HCT116 (cell line): Measurements from ENCODE around the gene RENBP. TPM values are rescaled to one million over a fixed set of nuclear protein-coding genes. Genes with fewer than 3 reads are reported as not detected.

Experiments used
- ATAC-seq: fragments of 200-7000 bp; cut with Tn5 transposase; 2 replicates; pipeline ENCODE4 v1.9.1; 2020; ENCODE audit warnings: mild to moderate bottlenecking, moderate library complexity
- BruUV-seq: library from RNA; stranded (reverse); fragments of 400-500 nt; replicated peaks from 2 replicates; lab custom pipeline; 2021; lab: Mats Ljungman, UMichigan
- CTCF ChIA-PET: fragments of 300-600 bp; sonication (Branson Sonifier 250); formaldehyde crosslinking; loops from one replicate; lab custom pipeline; 2021; ENCODE audit warnings: antibody characterized with exemption; lab: Charles Lee
- POLR2A ChIA-PET: fragments of 300-600, 350-600 bp; sonication (Branson Sonifier 250); formaldehyde crosslinking; loops from one replicate; lab custom pipeline; 2021; ENCODE audit warnings: antibody characterized with exemption; lab: Charles Lee
- RAD21 ChIA-PET, 2 experiments: fragments of 300-600 bp; sonication (Branson Sonifier 250); formaldehyde crosslinking; loops; one replicate each; lab custom pipeline; 2023; ENCODE audit warnings: low total read pairs in 2 of 2; ENCODE audit not compliant: uncharacterized antibody in 2 of 2, unreplicated experiment in 2 of 2, low non-redundant PET in 1 of 2; lab: Charles Lee
- DNase-seq: peaks from one replicate; pipeline ENCODE4 v3.0.0-alpha.2; 2010; ENCODE audit warnings: low read depth, low spot score
- H2AFZ ChIP-seq: fragments of 200-600 bp; shearing (Covaris generic), sonication (generic); 2 replicates; pipeline ENCODE4 v1.6.1; 2017; ENCODE audit warnings: low read depth, mixed run types, mixed read lengths, antibody characterized with exemption, low read length; ENCODE audit not compliant: poor library complexity, severe bottlenecking
- H3K27ac ChIP-seq: 2 replicates; pipeline ENCODE4 v1.5.1; 2012; ENCODE audit warnings: low read depth, low read length
- H3K27me3 ChIP-seq: fragments of 200-600 bp; sonication (generic); 2 replicates; pipeline ENCODE4 v1.6.1; 2016; ENCODE audit warnings: mixed run types, low read length, mixed read lengths; ENCODE audit not compliant: insufficient read depth
- H3K36me3 ChIP-seq, 2 experiments: fragments of 200-500 bp in 1 of 2; fragments of 200-600 bp in 1 of 2; sonication (Bioruptor generic) in 1 of 2; sonication (generic) in 1 of 2; 2 replicates each; pipeline versions ENCODE4 v1.5.1 to v1.6.1; 2014 to 2016; ENCODE audit warnings: low read length in 2 of 2, inconsistent platforms in 1 of 2, mixed read lengths in 1 of 2, mixed run types in 1 of 2; ENCODE audit not compliant: insufficient read depth in 2 of 2, control insufficient read depth in 1 of 2
- H3K4me1 ChIP-seq, 2 experiments: fragments of 200-600 bp in 1 of 2; sonication (generic) in 1 of 2; 2 replicates each; pipeline versions ENCODE4 v1.5.1 to v1.6.1; 2012 to 2017; ENCODE audit warnings: low read length in 2 of 2, inconsistent platforms in 1 of 2, mild to moderate bottlenecking in 1 of 2, mixed read lengths in 1 of 2, mixed run types in 1 of 2, moderate library complexity in 1 of 2; ENCODE audit not compliant: insufficient read depth in 2 of 2, control insufficient read depth in 1 of 2
- H3K4me2 ChIP-seq: fragments of 200-600 bp; sonication (generic); 2 replicates; pipeline ENCODE4 v1.6.1; 2017; ENCODE audit warnings: mixed run types, low read length, mixed read lengths
- H3K4me3 ChIP-seq, 2 experiments: fragments of 200-600 bp in 1 of 2; sonication (generic) in 1 of 2; replicated peaks in 1 of 2; 2 replicates each; pipeline ENCODE4 v1.5.1; 2011 to 2016; ENCODE audit warnings: low read length in 2 of 2, control low read depth in 1 of 2, low read depth in 1 of 2, mild to moderate bottlenecking in 1 of 2, mixed read lengths in 1 of 2, mixed run types in 1 of 2
- H3K79me2 ChIP-seq: fragments of 200-600 bp; sonication (generic); 2 replicates; pipeline ENCODE4 v1.6.1; 2017; ENCODE audit warnings: mild to moderate bottlenecking, mixed run types, low read length, moderate library complexity, mixed read lengths; ENCODE audit not compliant: insufficient read depth
- H3K9ac ChIP-seq: fragments of 200-600 bp; sonication (generic); 2 replicates; pipeline ENCODE4 v1.6.1; 2016; ENCODE audit warnings: low read length, mixed read lengths
- H3K9me2 ChIP-seq: fragments of 200-600 bp; sonication (generic), shearing (Covaris generic); 2 replicates; pipeline ENCODE4 v1.6.1; 2017; ENCODE audit warnings: mixed run types, mild to moderate bottlenecking, moderate library complexity; ENCODE audit not compliant: insufficient read depth
- H3K9me3 ChIP-seq, 2 experiments: fragments of 200-500 bp in 1 of 2; fragments of 200-600 bp in 1 of 2; sonication (Bioruptor generic) in 1 of 2; sonication (generic) in 1 of 2; 2 replicates each; pipeline ENCODE4 v1.6.1; 2014 to 2017; ENCODE audit warnings: low read length in 2 of 2, mixed read lengths in 2 of 2, inconsistent platforms in 1 of 2, low read depth in 1 of 2, mild to moderate bottlenecking in 1 of 2, mixed run types in 1 of 2, moderate library complexity in 1 of 2; ENCODE audit not compliant: control insufficient read depth in 1 of 2, insufficient read depth in 1 of 2
- H4K20me1 ChIP-seq: fragments of 200-600 bp; sonication (generic), shearing (Covaris generic); 2 replicates; pipeline ENCODE4 v1.6.1; 2017; ENCODE audit warnings: mixed run types, mild to moderate bottlenecking, moderate library complexity; ENCODE audit not compliant: insufficient read depth
- ATF3 ChIP-seq: IDR thresholded peaks from 2 replicates; pipeline ENCODE4 v1.6.1; 2012
- CTCF ChIP-seq, 3 experiments: fragments of 200-600 bp in 1 of 3; sonication (generic) in 1 of 3; IDR thresholded peaks in 2 of 3; conservative IDR thresholded peaks in 1 of 3; 2 replicates each; pipeline ENCODE4 v1.5.1; 2012 to 2017; ENCODE audit warnings: low read depth in 2 of 3, low read length in 2 of 3, antibody characterized with exemption in 1 of 3, borderline replicate concordance in 1 of 3, control low read depth in 1 of 3, mild to moderate bottlenecking in 1 of 3, mixed read lengths in 1 of 3, mixed run types in 1 of 3, moderate library complexity in 1 of 3; ENCODE audit not compliant: insufficient read depth in 1 of 3
- EZH2 ChIP-seq: fragments of 200-600 bp; sonication (generic); IDR thresholded peaks from 2 replicates; pipeline ENCODE4 v1.6.1; 2017; ENCODE audit warnings: antibody characterized with exemption, mixed run types
- JUND ChIP-seq: IDR thresholded peaks from 2 replicates; pipeline ENCODE4 v1.6.1; 2012
- POLR2AphosphoS5 ChIP-seq: IDR thresholded peaks from 2 replicates; pipeline ENCODE4 v1.6.1; 2011; ENCODE audit warnings: mild to moderate bottlenecking, low read depth, low read length, moderate library complexity
- YY1 ChIP-seq: IDR thresholded peaks from 2 replicates; pipeline ENCODE4 v1.6.1; 2011; ENCODE audit warnings: low read length, low read depth, moderate library complexity, mild to moderate bottlenecking; ENCODE audit not compliant: insufficient replicate concordance; ENCODE audit errors: extremely low read depth
- ZNF274 ChIP-seq: fragments of 200-500 bp; sonication (Bioruptor generic); IDR thresholded peaks from 2 replicates; pipeline ENCODE4 v1.6.1; 2014; ENCODE audit warnings: mild to moderate bottlenecking, low read depth, low read length, inconsistent platforms
- intact Hi-C: fragments of 100-400 bp; cut with micrococcal nuclease; formaldehyde crosslinking; loops from 2 replicates; pipeline ENCODE4 v1.10.0; 2022
- total RNA-seq: library from RNA; stranded (reverse); gene quantifications from one replicate; pipeline ENCODE4 v1.2.1, GENCODE V29; 2021; ENCODE audit not compliant: unreplicated experiment

The RENBP gene
- total RNA-seq, 1 experiment from 2014 or later, result 1.3 TPM

DNA sequence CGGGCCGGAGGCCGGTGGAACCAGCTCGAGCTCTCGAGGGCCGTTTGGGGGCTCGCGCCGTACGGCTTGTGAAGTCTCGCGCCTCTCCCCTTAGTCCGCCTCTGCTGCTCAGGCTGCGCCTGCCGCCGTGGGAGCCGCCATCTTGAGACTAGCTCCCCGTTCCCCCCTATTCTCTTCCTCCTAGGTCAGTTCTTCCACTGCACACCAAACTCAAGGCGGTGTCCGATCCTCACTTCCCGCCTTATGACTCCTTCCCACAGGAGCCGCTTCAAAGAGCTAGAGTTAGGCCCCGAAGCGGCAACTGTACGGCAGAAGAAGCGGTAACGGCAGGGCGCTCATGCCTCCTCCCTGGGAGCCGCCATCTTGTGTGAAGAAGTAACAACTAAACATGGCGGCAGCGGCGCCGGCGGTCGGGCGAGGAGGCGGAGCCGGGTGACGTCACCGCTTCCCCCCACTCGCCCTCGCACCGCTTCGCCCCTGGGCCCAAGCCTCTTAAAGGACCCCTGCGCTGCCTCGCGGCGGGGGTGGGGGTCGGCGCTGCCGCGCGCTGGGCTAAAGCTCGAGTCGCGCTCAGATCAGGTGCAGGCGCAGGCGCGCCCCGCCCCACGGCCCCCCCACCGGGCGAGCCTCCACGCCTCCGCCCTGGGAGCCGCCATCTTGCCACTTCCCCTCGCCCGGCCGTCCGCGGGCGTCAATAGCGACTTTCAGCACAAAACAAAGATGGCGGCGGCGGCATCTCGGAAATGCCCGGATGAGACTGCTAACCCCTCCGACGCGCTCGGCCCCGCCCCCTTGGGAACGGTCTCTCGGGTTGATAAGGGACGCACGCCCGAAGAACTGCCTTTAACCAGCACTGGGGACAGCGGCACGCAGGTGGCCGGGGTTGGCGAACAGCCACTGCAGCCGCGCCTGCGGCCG, 27.3 kb upstream of the RENBP start, which contains the start of gene HCFC1:
Gene HCFC1 (minus strand): TSS at position 369 of the 918 bp plus-strand sequence. CDS start 978 bp downstream, outside the sequence.
- intact Hi-C loops, result loop anchor here (10.0 kb wide), 1 partner anchor 423 kb away; the partner anchor contains the start of gene RPL10

DNA sequence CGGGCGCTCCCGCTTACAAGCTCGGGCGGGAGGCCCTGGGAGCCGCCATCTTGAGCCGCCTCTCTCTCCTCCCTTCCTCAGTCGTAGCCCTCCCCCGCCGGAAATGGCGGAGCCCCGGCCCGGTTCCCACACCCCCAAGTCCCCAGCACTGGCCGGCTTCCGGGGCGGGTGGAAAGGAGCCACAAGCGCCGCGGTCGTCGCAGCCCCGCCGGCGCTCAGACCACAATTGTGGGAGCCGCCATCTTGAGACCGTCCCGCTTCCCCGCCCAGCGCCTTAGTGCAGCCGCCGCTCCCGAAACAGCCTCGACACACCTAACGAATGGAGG, 26.6 kb upstream of the RENBP start:
- CTCF ChIA-PET, result interaction anchor here (1.0 to 1.1 kb wide), 2 partner anchors 24 to 402 kb away, joined by 3 to 5 read pairs; no protein-coding TSS in a partner anchor
- POLR2A ChIA-PET, result interaction anchor here (0.7 to 2.0 kb wide), 4 partner anchors 43 to 499 kb away, joined by 3 to 10 read pairs (median 4); partner anchors contain the start of gene ARHGAP4
- Histone ChIP-seq H4K20me1 (no peaks in the 10 kb centered on the region), H3K27me3 (no peaks in the 10 kb centered on the region)
- TF ChIP-seq ATF3, result no peak
- TF ChIP-seq CTCF (IDR thresholded peaks at IDR 0.05 in 2 of 3, conservative IDR thresholded peaks at IDR 0.05 in 1 of 3; ENCODE audit: borderline replicate concordance in 1 of 3, insufficient read depth in 1 of 3, low read depth in 2 of 3, low read length in 2 of 3), result no peak
- no peak for TF ChIP-seq ZNF274
- TF ChIP-seq JUND, result no peak
- peak; percentile 95 for TF ChIP-seq YY1
- TF ChIP-seq, all 23 proteins: peak for 1
- Histone ChIP-seq H3K79me2 (peaks cover 60% of the 10 kb centered on the region), H3K36me3 (peaks cover 0 to 11% of the 10 kb centered on the region in 2 experiments; a peak in 1 of 4 replicates), H3K9me2 (no peaks in the 10 kb centered on the region), H3K27ac (peak overlapping the region; percentile 90), H3K4me3 (peak overlapping the region; percentile 75 to 78), H3K9ac (peak overlapping the region; percentile 99), H2AFZ (no peak overlapping the region), H3K9me3 (no peaks in the 10 kb centered on the region), H3K4me1 (peaks cover 12 to 28% of the 10 kb centered on the region in 2 experiments), H3K4me2 (peak overlapping the region; percentile 76)
- BruUV-seq, result no TSS peak
- intact Hi-C loops, result loop anchor here (10.0 kb wide), 1 partner anchor 424 kb away; the partner anchor contains the start of gene RPL10
- DNase-seq, result peak; percentile 60
- RAD21 ChIA-PET, result no interaction called here
- ATAC-seq, result peak; percentile 59

More for the DNA sequence above, 27.3 kb upstream of the RENBP start, which contains the start of gene HCFC1:
- Histone ChIP-seq H3K79me2 (peaks cover 54% of the 10 kb centered on the region), H3K9me2 (no peaks in the 10 kb centered on the region), H3K4me1 (peaks cover 12 to 28% of the 10 kb centered on the region in 2 experiments), H3K9me3 (no peaks in the 10 kb centered on the region), H4K20me1 (no peaks in the 10 kb centered on the region), H3K4me2 (peak within 1 kb of the TSS; percentile 85), H2AFZ (no peak within 1 kb of the TSS), H3K4me3 (peak within 1 kb of the TSS; percentile 75 to 78), H3K36me3 (peaks cover 0 to 11% of the 10 kb centered on the region in 2 experiments; a peak in 1 of 4 replicates), H3K27me3 (no peaks in the 10 kb centered on the region), H3K27ac (peak within 1 kb of the TSS; percentile 90), H3K9ac (peak within 1 kb of the TSS; percentile 99)
- ChIA-PET POLR2A (interaction anchor here (0.7 to 2.0 kb wide), 4 partner anchors 43 to 499 kb away, joined by 3 to 10 read pairs (median 4); partner anchors contain the start of gene ARHGAP4), RAD21 (no interaction called here), CTCF (interaction anchor here (1.0 to 1.1 kb wide), 2 partner anchors 25 to 402 kb away, joined by 3 to 5 read pairs; no protein-coding TSS in a partner anchor)
- DNase-seq (peak; percentile 69), ATAC-seq (peak; percentile 47)
- TF ChIP-seq EZH2 (no peak), YY1 (peak; percentile 96), POLR2AphosphoS5 (peak; percentile 33)
- TSS peak; percentile 36 for BruUV-seq
